NCI-H2107 treated with DMSO at 0.1 percent for 48 hours (cell line): ENCODE data around the gene USP22.

Source experiments
- DNase-seq: peaks from one replicate; lab custom pipeline; 2025; ENCODE audit not compliant: unreplicated experiment; lab: John Stamatoyannopoulos, UW

Gene USP22

GRCh38 chr17:21002309-21003006, 40.4 kb downstream of the USP22 start:
- DNase-seq = no peak

DNA sequence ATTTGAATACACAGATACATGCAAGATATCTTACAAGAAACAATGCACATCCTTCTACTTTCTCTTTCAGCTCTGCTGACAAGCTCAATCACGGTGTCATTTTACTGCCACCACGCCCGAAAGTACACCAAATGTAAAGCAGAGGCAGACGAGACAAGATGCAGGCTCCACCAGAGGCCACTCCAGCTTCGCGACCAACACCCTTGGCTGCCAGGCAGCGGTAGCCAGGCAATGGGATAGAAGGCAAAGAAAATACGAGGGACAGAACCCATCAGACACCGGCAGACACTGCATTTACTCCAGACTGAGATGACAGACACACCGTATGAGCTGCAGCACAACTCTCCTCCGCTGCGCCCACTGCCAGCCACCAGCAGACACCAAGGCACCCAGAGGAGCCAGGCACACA, 41.0 kb downstream of the USP22 start:
- DNase-seq = no peak

DNA sequence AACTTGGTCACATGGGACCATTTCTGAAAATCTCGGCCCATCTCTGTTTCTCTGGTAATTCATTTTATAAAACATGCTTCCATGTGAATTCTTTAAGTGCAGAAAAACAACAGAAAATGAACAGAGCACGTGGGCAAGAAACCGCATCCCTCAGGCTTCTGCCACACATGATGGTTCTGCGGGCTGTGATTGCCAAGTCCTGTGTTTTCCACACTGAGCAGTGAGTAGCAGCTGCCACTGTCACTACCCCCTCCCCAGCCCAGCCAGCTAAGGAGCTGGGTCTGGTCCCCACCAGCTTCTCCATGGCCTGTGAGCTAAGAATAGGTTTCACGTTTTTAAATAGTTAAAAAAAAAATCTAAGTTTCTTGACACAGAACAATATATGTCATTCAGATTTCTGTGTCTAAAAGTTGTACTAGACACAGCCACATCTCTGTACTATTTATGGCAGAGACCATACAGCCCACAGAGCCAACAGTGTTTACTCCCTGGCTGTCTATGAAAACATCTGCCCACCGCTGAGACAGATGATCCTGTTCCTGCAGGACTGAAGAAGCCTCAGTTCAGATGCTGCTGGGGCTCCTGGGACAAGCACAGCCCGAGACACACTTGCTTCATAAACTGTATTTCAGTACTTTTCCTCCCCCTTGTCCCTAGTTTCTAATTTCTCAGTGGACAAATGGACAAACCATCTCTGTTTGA, 41.5 kb downstream of the USP22 start:
- DNase-seq = no peak

GRCh38 chr17:20999841-21000532, 42.8 kb downstream of the USP22 start:
- no peak for DNase-seq

DNA sequence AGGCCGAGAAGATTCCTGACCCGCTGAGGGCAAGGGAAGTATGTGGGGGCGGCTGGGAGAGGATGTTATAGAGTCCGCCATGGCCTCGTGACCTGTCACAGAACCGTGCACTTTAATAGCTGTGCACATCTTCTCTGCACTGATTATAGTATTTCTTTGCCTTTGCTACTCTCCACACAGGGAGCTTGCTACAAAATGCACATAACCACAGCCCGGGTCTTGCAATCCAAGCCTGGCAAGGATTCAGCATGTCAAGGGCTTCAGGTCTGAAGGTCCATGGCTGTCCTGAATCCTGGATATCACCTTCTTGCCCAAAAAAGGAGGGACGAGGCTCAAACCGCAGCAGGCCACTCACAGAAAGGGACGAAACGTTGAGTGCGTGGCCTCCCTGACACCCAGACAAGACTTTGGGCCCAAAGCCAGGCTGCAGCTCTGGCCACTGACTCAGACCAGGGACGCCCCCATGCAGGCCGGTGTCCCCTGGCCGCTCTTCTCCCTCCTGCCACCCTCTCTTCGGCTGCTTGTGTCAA, 43.7 kb downstream of the USP22 start:
- no peak for DNase-seq

GRCh38 chr17:20998571-20999043, 44.2 kb downstream of the USP22 start:
- DNase-seq = no peak

GRCh38 chr17:20997711-20998570, 44.9 kb downstream of the USP22 start:
- no peak for DNase-seq

DNA sequence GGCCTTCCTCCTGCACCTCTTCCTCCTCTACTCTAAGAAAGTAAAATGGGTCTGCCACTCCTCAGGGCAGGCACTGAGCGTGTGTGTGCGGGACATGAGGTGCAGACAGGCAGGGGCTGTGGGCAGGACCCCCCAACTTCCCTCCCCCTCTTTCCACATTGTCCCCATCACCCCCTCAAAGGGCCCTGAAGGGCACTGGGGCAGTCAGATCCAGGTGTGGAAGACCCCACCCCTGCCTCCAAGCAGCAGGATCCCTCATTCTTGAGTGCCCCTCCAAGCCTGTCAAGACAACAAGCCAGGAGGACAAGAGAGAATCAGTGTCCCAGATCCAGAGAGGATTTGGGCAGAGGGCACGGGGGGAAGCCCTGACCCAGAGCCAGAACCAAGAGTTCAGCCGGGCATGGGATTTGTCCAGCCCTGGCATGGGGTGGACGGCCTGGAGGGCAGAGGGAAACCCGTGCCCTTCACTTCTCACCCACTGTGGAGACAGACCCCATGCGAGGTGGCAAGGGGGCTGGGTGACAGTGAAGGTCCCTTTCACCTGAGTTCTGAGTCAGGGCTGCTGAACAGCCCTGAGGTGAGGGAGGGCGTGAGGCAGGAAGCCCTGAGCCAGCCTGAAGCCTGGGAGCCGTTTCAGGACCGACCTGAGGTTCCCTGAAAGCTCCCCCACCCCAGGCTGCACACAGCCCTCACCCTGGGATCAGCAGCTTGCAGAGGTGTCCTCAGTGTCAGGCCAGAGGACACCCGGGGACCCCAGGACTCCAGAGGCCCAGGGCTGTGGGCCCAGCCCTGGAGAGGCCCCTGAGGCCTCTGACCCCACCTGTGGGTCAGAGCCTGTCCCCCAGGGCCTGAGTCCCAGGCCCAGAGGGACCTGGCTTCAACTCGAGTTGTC, 45.8 kb downstream of the USP22 start:
- no peak for DNase-seq

- no peak for DNase-seq
Observed at GRCh38 chr17:20995873-20996723, 46.7 kb downstream of the USP22 start.

- DNase-seq = no peak
Observed at GRCh38 chr17:20995164-20995872, 47.5 kb downstream of the USP22 start.

DNA sequence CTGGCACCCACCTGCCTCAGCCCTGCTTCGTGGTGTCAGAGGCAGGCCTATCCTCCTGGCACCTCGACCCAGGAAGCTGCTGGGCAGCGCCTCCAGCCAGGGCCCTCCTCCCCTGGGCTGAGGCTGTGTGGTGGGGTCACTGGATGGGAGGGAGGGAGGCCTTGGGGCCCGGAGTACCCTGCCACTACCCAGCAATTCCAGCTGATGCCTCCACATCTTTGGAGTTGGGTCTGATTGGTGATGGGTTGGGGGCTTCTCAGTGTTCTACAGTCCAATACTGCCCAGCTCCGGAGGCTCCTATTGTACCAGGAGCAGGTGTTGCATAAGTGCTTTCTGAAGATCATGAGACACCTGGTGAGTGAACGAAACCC, 48.0 kb downstream of the USP22 start:
- DNase-seq = no peak

DNA sequence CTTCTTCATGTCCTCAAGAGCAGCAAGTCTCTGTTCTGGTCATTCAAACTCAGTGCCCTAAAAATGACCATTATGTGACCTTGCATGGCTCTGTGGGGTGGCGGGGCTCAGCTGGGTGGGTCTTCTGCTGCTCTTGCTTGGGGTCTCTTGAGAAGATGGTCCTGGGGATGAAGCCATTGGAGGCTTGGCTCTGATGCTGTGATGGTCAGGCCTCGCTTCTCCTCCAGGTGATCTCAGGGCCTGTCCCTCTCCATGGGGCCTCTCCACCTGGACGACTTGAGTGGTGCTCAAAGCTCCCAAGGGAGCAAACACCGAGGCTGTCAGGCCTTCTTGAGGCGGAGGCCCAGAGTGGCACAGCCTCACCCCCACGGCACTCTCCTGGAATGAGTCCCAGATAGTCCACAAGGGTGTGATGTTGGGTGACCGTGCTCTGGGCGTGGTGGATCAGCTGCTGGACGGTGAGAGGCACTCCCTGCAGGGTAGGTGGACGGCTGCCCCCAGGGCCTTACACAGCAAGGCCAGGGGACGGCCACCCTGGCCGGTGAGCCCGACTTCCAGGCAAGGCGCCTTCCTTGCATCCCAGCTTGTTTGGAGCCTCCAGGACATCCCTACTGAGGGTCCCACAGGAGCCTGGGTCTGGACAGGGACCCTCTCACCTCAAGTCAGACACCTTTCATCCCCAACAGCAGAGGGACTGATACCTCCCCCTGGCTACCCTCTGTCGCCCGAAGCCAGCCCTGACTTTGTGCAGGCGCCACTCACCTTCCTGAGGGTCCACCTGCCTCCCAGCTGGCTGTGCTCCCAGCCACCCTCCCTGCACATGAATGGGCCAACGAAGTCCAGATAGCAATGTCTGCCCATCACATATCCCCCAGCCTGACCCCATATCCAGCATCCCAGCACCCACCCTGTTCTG, 48.7 kb downstream of the USP22 start:
- no peak for DNase-seq

DNA sequence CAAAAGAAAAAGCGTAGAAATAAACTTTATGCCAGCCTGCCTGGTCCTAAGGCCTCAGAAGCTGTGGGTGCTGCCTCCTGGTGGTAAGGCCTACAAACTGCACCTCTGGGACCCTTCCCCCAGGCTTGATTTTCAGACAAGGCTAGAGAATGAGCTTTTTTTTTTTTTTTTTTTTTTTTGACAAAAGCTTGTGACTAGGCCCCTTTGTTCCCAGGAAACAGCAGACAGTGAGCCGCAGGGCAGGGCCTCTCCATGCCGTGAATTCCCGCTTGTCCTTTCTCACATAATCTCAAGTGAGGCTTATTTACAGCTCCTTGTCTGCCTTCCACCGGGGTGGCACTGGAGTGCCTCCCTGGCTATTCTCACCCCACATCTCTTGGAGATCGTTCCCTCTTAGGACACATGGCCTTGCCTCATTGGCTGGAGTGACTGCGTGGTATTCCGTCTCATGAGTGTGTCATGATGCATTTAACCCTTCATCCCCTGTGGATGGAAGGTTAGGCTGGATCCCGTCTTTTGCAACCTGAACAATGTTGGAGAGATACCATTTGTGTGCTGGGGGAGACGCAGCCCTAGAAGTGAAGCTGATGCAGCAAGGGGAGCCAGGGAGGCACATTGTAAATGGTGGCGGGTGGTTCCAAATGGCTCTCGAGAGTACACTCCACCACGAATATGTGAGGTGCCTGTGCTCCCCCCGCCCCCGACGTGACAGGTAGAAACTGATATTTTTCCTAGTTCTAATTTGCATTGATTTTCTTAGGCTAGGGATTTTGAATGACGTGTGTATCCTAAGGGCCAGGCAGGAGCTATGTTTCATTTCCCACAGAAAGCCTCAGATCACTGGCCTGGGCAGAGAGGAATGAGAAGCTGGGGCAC, 49.6 kb downstream of the USP22 start:
- no peak for DNase-seq

DNA sequence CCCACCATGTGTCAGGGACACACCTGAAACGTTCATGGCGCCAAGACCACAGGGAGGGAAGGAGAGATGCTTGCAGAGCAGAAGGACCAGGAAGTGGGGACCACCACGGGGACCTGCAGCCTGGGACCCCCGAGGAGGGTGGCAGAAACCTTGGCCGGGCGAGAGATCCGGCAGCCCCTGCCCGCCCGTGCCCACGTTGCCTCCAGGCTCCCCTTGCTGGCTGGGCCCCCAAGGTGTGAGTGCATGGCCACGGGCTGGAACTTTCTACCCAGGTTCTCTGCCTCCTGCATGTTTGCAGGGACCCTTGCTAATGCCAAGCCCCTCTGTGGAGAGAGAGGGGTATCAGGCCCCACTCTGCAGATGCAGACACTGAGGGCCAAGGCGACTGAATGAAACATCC, 50.4 kb downstream of the USP22 start:
- DNase-seq = no peak

DNA sequence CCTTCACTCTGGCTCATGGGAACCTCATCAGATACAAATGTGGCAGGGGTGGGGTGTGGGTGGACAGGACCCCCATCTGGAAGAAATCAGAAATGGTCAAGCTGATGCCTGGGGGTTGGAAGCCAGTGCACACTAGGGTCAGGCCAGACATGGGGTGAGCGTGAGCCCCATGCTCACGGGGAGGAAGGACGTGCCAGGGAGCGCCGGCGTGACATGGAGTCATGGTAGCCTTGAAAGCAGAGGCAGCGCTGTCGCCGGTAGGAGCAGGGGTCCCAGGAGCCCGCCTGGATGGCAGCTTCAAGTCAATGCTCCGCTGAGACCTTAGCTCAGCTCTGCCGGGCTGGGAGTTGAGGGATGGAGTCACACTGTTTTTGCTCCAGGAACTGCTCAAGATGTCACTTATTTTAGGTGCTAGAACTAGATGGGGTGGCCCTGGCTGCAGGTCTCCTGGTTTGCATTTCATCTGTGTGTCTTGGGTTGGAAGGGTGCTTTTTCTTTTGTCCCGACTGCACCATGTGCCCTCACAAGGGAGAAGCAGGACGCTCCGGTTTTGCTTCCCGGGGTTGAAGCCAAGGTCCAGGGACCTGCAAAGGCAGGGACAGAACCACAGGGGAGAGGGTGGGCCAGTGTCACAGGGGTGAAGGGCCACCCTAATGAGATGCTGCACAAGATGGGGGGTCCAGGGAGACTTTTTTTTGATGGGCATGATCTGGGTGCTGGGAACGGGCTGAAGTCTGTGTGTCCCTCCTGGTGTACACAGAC, 51.4 kb downstream of the USP22 start:
- no peak for DNase-seq
